ENCODE results near the gene USP47.

DNA sequence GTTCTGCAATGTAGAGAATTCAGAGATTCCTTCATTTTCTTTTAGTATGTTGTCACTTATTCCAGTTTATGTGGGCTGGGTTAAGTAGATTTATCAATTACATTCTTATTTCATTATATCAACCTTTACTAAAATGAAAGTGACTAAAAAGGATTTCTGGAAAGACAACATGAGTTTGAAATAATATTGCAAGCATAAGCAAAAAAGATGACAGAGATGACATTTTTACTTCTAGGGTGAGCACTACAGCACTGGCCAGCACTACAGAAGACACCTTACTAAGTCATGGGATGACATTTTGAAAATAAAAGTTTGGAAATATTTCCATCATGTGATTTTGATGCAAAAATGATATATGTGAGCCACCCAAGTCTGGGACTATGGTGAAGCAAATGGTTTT lies 2.1 kb upstream of the USP47 start:
- TF ChIP-seq ZNF76 (tag by site-specific recombination; IDR thresholded peaks at IDR 0.05; ENCODE audit: borderline replicate concordance, low read depth) = no peak
- TF ChIP-seq, protein P1, sequence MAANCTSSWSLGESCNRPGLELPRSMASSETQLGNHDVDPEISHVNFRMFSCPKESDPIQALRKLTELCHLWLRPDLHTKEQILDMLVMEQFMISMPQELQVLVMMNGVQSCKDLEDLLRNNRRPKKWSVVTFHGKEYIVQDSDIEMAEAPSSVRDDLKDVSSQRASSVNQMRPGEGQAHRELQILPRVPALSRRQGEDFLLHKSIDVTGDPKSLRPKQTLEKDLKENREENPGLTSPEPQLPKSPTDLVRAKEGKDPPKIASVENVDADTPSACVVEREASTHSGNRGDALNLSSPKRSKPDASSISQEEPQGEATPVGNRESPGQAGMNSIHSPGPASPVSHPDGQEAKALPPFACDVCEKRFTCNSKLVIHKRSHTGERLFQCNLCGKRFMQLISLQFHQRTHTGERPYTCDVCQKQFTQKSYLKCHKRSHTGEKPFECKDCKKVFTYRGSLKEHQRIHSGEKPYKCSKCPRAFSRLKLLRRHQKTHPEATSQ (tag by site-specific recombination; IDR thresholded peaks at IDR 0.05) = no peak
- no peak for TF ChIP-seq ZNF558 (tag by site-specific recombination; IDR thresholded peaks at IDR 0.05)
- no peak for TF ChIP-seq GLI2 (tag by site-specific recombination; IDR thresholded peaks at IDR 0.05; ENCODE audit: borderline replicate concordance, low read depth)
- TF ChIP-seq, protein P2, sequence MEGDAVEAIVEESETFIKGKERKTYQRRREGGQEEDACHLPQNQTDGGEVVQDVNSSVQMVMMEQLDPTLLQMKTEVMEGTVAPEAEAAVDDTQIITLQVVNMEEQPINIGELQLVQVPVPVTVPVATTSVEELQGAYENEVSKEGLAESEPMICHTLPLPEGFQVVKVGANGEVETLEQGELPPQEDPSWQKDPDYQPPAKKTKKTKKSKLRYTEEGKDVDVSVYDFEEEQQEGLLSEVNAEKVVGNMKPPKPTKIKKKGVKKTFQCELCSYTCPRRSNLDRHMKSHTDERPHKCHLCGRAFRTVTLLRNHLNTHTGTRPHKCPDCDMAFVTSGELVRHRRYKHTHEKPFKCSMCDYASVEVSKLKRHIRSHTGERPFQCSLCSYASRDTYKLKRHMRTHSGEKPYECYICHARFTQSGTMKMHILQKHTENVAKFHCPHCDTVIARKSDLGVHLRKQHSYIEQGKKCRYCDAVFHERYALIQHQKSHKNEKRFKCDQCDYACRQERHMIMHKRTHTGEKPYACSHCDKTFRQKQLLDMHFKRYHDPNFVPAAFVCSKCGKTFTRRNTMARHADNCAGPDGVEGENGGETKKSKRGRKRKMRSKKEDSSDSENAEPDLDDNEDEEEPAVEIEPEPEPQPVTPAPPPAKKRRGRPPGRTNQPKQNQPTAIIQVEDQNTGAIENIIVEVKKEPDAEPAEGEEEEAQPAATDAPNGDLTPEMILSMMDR (tag by site-specific recombination; IDR thresholded peaks at IDR 0.05) = no peak
- TF ChIP-seq ZNF544 (tag by site-specific recombination; IDR thresholded peaks at IDR 0.05) = no peak

Data from HEK293 (cell line).